HCT116 (cell line): ENCODE data around the gene USP33. TPM values are rescaled to one million over a fixed set of nuclear protein-coding genes. Genes with fewer than 3 reads are reported as not detected.

Experiments
- ATAC-seq: fragments of 200-7000 bp; cut with Tn5 transposase; 2 replicates; pipeline ENCODE4 v1.9.1; 2020; ENCODE audit warnings: mild to moderate bottlenecking, moderate library complexity
- BruUV-seq: library from RNA; stranded (reverse); fragments of 400-500 nt; replicated peaks from 2 replicates; lab custom pipeline; 2021; lab: Mats Ljungman, UMichigan
- CTCF ChIA-PET: fragments of 300-600 bp; sonication (Branson Sonifier 250); formaldehyde crosslinking; loops from one replicate; lab custom pipeline; 2021; ENCODE audit warnings: antibody characterized with exemption; lab: Charles Lee
- POLR2A ChIA-PET: fragments of 300-600, 350-600 bp; sonication (Branson Sonifier 250); formaldehyde crosslinking; loops from one replicate; lab custom pipeline; 2021; ENCODE audit warnings: antibody characterized with exemption; lab: Charles Lee
- RAD21 ChIA-PET, 2 experiments: fragments of 300-600 bp; sonication (Branson Sonifier 250); formaldehyde crosslinking; loops; one replicate each; lab custom pipeline; 2023; ENCODE audit warnings: low total read pairs in 2 of 2; ENCODE audit not compliant: uncharacterized antibody in 2 of 2, unreplicated experiment in 2 of 2, low non-redundant PET in 1 of 2; lab: Charles Lee
- DNase-seq: peaks from one replicate; pipeline ENCODE4 v3.0.0-alpha.2; 2010; ENCODE audit warnings: low read depth, low spot score
- H2AFZ ChIP-seq: fragments of 200-600 bp; shearing (Covaris generic), sonication (generic); 2 replicates; pipeline ENCODE4 v1.6.1; 2017; ENCODE audit warnings: low read depth, mixed run types, mixed read lengths, antibody characterized with exemption, low read length; ENCODE audit not compliant: poor library complexity, severe bottlenecking
- H3K27ac ChIP-seq: 2 replicates; pipeline ENCODE4 v1.5.1; 2012; ENCODE audit warnings: low read depth, low read length
- H3K27me3 ChIP-seq: fragments of 200-600 bp; sonication (generic); 2 replicates; pipeline ENCODE4 v1.6.1; 2016; ENCODE audit warnings: mixed run types, low read length, mixed read lengths; ENCODE audit not compliant: insufficient read depth
- H3K36me3 ChIP-seq, 2 experiments: fragments of 200-500 bp in 1 of 2; fragments of 200-600 bp in 1 of 2; sonication (Bioruptor generic) in 1 of 2; sonication (generic) in 1 of 2; 2 replicates each; pipeline versions ENCODE4 v1.5.1 to v1.6.1; 2014 to 2016; ENCODE audit warnings: low read length in 2 of 2, inconsistent platforms in 1 of 2, mixed read lengths in 1 of 2, mixed run types in 1 of 2; ENCODE audit not compliant: insufficient read depth in 2 of 2, control insufficient read depth in 1 of 2
- H3K4me1 ChIP-seq, 2 experiments: fragments of 200-600 bp in 1 of 2; sonication (generic) in 1 of 2; 2 replicates each; pipeline versions ENCODE4 v1.5.1 to v1.6.1; 2012 to 2017; ENCODE audit warnings: low read length in 2 of 2, inconsistent platforms in 1 of 2, mild to moderate bottlenecking in 1 of 2, mixed read lengths in 1 of 2, mixed run types in 1 of 2, moderate library complexity in 1 of 2; ENCODE audit not compliant: insufficient read depth in 2 of 2, control insufficient read depth in 1 of 2
- H3K4me2 ChIP-seq: fragments of 200-600 bp; sonication (generic); 2 replicates; pipeline ENCODE4 v1.6.1; 2017; ENCODE audit warnings: mixed run types, low read length, mixed read lengths
- H3K4me3 ChIP-seq, 2 experiments: fragments of 200-600 bp in 1 of 2; sonication (generic) in 1 of 2; replicated peaks in 1 of 2; 2 replicates each; pipeline ENCODE4 v1.5.1; 2011 to 2016; ENCODE audit warnings: low read length in 2 of 2, control low read depth in 1 of 2, low read depth in 1 of 2, mild to moderate bottlenecking in 1 of 2, mixed read lengths in 1 of 2, mixed run types in 1 of 2
- H3K79me2 ChIP-seq: fragments of 200-600 bp; sonication (generic); 2 replicates; pipeline ENCODE4 v1.6.1; 2017; ENCODE audit warnings: mild to moderate bottlenecking, mixed run types, low read length, moderate library complexity, mixed read lengths; ENCODE audit not compliant: insufficient read depth
- H3K9ac ChIP-seq: fragments of 200-600 bp; sonication (generic); 2 replicates; pipeline ENCODE4 v1.6.1; 2016; ENCODE audit warnings: low read length, mixed read lengths
- H3K9me2 ChIP-seq: fragments of 200-600 bp; sonication (generic), shearing (Covaris generic); 2 replicates; pipeline ENCODE4 v1.6.1; 2017; ENCODE audit warnings: mixed run types, mild to moderate bottlenecking, moderate library complexity; ENCODE audit not compliant: insufficient read depth
- H3K9me3 ChIP-seq, 2 experiments: fragments of 200-500 bp in 1 of 2; fragments of 200-600 bp in 1 of 2; sonication (Bioruptor generic) in 1 of 2; sonication (generic) in 1 of 2; 2 replicates each; pipeline ENCODE4 v1.6.1; 2014 to 2017; ENCODE audit warnings: low read length in 2 of 2, mixed read lengths in 2 of 2, inconsistent platforms in 1 of 2, low read depth in 1 of 2, mild to moderate bottlenecking in 1 of 2, mixed run types in 1 of 2, moderate library complexity in 1 of 2; ENCODE audit not compliant: control insufficient read depth in 1 of 2, insufficient read depth in 1 of 2
- H4K20me1 ChIP-seq: fragments of 200-600 bp; sonication (generic), shearing (Covaris generic); 2 replicates; pipeline ENCODE4 v1.6.1; 2017; ENCODE audit warnings: mixed run types, mild to moderate bottlenecking, moderate library complexity; ENCODE audit not compliant: insufficient read depth
- ATF3 ChIP-seq: IDR thresholded peaks from 2 replicates; pipeline ENCODE4 v1.6.1; 2012
- CBX3 ChIP-seq: IDR thresholded peaks from 2 replicates; pipeline ENCODE4 v1.6.1; 2012; ENCODE audit warnings: low read depth
- CTCF ChIP-seq, 3 experiments: fragments of 200-600 bp in 1 of 3; sonication (generic) in 1 of 3; IDR thresholded peaks in 2 of 3; conservative IDR thresholded peaks in 1 of 3; 2 replicates each; pipeline ENCODE4 v1.5.1; 2012 to 2017; ENCODE audit warnings: low read depth in 2 of 3, low read length in 2 of 3, antibody characterized with exemption in 1 of 3, borderline replicate concordance in 1 of 3, control low read depth in 1 of 3, mild to moderate bottlenecking in 1 of 3, mixed read lengths in 1 of 3, mixed run types in 1 of 3, moderate library complexity in 1 of 3; ENCODE audit not compliant: insufficient read depth in 1 of 3
- EGR1 ChIP-seq: IDR thresholded peaks from 2 replicates; pipeline ENCODE4 v1.6.1; 2012; ENCODE audit warnings: low read depth
- ELF1 ChIP-seq: IDR thresholded peaks from 2 replicates; pipeline ENCODE4 v1.6.1; 2012; ENCODE audit warnings: low read depth, borderline replicate concordance
- EZH2phosphoT487 ChIP-seq: fragments of 200-600 bp; IDR thresholded peaks from 2 replicates; pipeline ENCODE4 v1.6.1; 2018; ENCODE audit warnings: antibody characterized with exemption, borderline replicate concordance
- FOSL1 ChIP-seq: IDR thresholded peaks from 2 replicates; pipeline ENCODE4 v1.6.1; 2012; ENCODE audit warnings: low read depth
- JUND ChIP-seq: IDR thresholded peaks from 2 replicates; pipeline ENCODE4 v1.6.1; 2012
- MAX ChIP-seq: IDR thresholded peaks from 2 replicates; pipeline ENCODE4 v1.6.1; 2012
- RAD21 ChIP-seq: IDR thresholded peaks from 2 replicates; pipeline ENCODE4 v1.6.1; 2012; ENCODE audit warnings: low read depth, mild to moderate bottlenecking
- SIN3A ChIP-seq: IDR thresholded peaks from 2 replicates; pipeline ENCODE4 v1.6.1; 2012; ENCODE audit warnings: low read depth
- SP1 ChIP-seq: IDR thresholded peaks from 2 replicates; pipeline ENCODE4 v1.6.1; 2012; ENCODE audit warnings: low read depth
- SRF ChIP-seq: IDR thresholded peaks from 2 replicates; pipeline ENCODE4 v1.6.1; 2012; ENCODE audit warnings: low read depth
- YY1 ChIP-seq: IDR thresholded peaks from 2 replicates; pipeline ENCODE4 v1.6.1; 2011; ENCODE audit warnings: low read length, low read depth, moderate library complexity, mild to moderate bottlenecking; ENCODE audit not compliant: insufficient replicate concordance; ENCODE audit errors: extremely low read depth
- ZBTB33 ChIP-seq: IDR thresholded peaks from 2 replicates; pipeline ENCODE4 v1.6.1; 2011; ENCODE audit warnings: mild to moderate bottlenecking, low read length, moderate library complexity; ENCODE audit not compliant: insufficient replicate concordance; ENCODE audit errors: extremely low read depth
- ZNF274 ChIP-seq: fragments of 200-500 bp; sonication (Bioruptor generic); IDR thresholded peaks from 2 replicates; pipeline ENCODE4 v1.6.1; 2014; ENCODE audit warnings: mild to moderate bottlenecking, low read depth, low read length, inconsistent platforms
- intact Hi-C: fragments of 100-400 bp; cut with micrococcal nuclease; formaldehyde crosslinking; loops from 2 replicates; pipeline ENCODE4 v1.10.0; 2022
- total RNA-seq: library from RNA; stranded (reverse); gene quantifications from one replicate; pipeline ENCODE4 v1.2.1, GENCODE V29; 2021; ENCODE audit not compliant: unreplicated experiment

USP33 gene
- total RNA-seq, 1 experiment from 2014 or later = 46.1 TPM

GRCh38 chr1:77682460-77683159 is 77.0 kb downstream of the USP33 start, which contains the start of gene ZZZ3 (continued):
- TF ChIP-seq ELF1 = no peak; the same call in 1 of the 2 replicates
- TF ChIP-seq YY1 = peak; percentile 93
- peak; percentile 98 for TF ChIP-seq ZBTB33
- no peak for TF ChIP-seq EZH2phosphoT487
- no peak for TF ChIP-seq RAD21
- TF ChIP-seq FOSL1 = no peak
- no peak; the same call in 1 of the 2 replicates for TF ChIP-seq ATF3
- peak; percentile 28; the same call in 1 of the 2 replicates for TF ChIP-seq SP1
- peak; percentile 88 for TF ChIP-seq MAX
- TF ChIP-seq CBX3 = peak; percentile 85

- H3K4me1 ChIP-seq = peaks cover 0 to 24% of the 10 kb centered on the region in 2 experiments; a peak in 2 of 4 replicates
- no peaks in the 10 kb centered on the region for H3K27me3 ChIP-seq
- peak overlapping the region; percentile 36; the same call in 1 of the 2 replicates for H3K4me2 ChIP-seq
- peaks cover 25% of the 10 kb centered on the region; the same call in 1 of the 2 replicates for H4K20me1 ChIP-seq
- no peak overlapping the region for H3K4me3 ChIP-seq
- no peaks in the 10 kb centered on the region for H3K9me3 ChIP-seq
- no peak overlapping the region for H3K27ac ChIP-seq
- RAD21 ChIA-PET = no interaction called here
- TF ChIP-seq ATF3 (no peak), SRF (no peak), CBX3 (no peak), ELF1 (no peak), CTCF (IDR thresholded peaks at IDR 0.05 in 2 of 3, conservative IDR thresholded peaks at IDR 0.05 in 1 of 3; ENCODE audit: borderline replicate concordance in 1 of 3, insufficient read depth in 1 of 3, low read depth in 2 of 3, low read length in 2 of 3) (no peak), JUND (no peak), ZNF274 (no peak), EGR1 (no peak), SIN3A (no peak), YY1 (no peak)
- intact Hi-C loops = loop anchor here (10.0 kb wide), 2 partner anchors 225 to 435 kb away; no protein-coding TSS in a partner anchor
- ATAC-seq (no peak), DNase-seq (no peak)
- no peaks in the 10 kb centered on the region; a peak in 1 of 4 replicates for H3K36me3 ChIP-seq
- peaks cover 74% of the 10 kb centered on the region for H3K79me2 ChIP-seq
- no peaks in the 10 kb centered on the region for H3K9me2 ChIP-seq
- CTCF ChIA-PET = no interaction called here
- no TSS peak for BruUV-seq
- no peak overlapping the region for H2AFZ ChIP-seq
- no peak overlapping the region for H3K9ac ChIP-seq
- POLR2A ChIA-PET = no interaction called here
These were observed 79.5 kb downstream of the USP33 start for GRCh38 chr1:77680173-77680572.
